Suprapubic skin (tissue), 4 donors: ENCODE results near the gene SMG6. TPM values are rescaled to one million over a fixed set of nuclear protein-coding genes. Genes with fewer than 3 reads are reported as not detected.

Experiments used
- DNase-seq, 2 donors: peaks; one replicate each; pipeline ENCODE4 v3.0.0-alpha.2; 2019; ENCODE audit warnings: low spot score in 2 of 2
- H3K27ac ChIP-seq: fragments of 200-600 bp; sonication (generic); one replicate; pipeline ENCODE4 v1.5.1; 2019
- H3K27me3 ChIP-seq: fragments of 200-600 bp; sonication (generic); one replicate; pipeline ENCODE4 v1.5.1; 2019
- H3K36me3 ChIP-seq: fragments of 200-600 bp; sonication (generic); one replicate; pipeline ENCODE4 v1.5.1; 2019
- H3K4me1 ChIP-seq: fragments of 200-600 bp; sonication (generic); one replicate; pipeline ENCODE4 v1.5.1; 2019
- H3K4me3 ChIP-seq: fragments of 200-600 bp; sonication (generic); one replicate; pipeline ENCODE4 v1.5.1; 2019; ENCODE audit warnings: mild to moderate bottlenecking
- H3K9me3 ChIP-seq: fragments of 200-600 bp; sonication (generic); one replicate; pipeline ENCODE4 v1.5.1; 2019
- CTCF ChIP-seq, 2 donors: fragments of 200-600 bp in 1 of 2; fragments of 450-650 bp in 1 of 2; sonication (generic) in 1 of 2; IDR thresholded peaks; one replicate each; pipeline ENCODE4 v1.5.1; 2016 to 2019; ENCODE audit warnings: antibody characterized with exemption in 2 of 2, mild to moderate bottlenecking in 1 of 2, moderate library complexity in 1 of 2
- EP300 ChIP-seq: sonication (generic); formaldehyde crosslinking; IDR thresholded peaks from one replicate; pipeline ENCODE4 v1.6.1; 2017; ENCODE audit warnings: antibody characterized with exemption
- POLR2A ChIP-seq, 2 donors: fragments of 450-650 bp; IDR thresholded peaks; one replicate each; pipeline ENCODE4 v1.6.1; 2017; ENCODE audit warnings: antibody characterized with exemption in 2 of 2, mild to moderate bottlenecking in 2 of 2, moderate library complexity in 2 of 2
- POLR2AphosphoS5 ChIP-seq, 3 donors: sonication (generic); formaldehyde crosslinking; IDR thresholded peaks; one replicate each; pipeline ENCODE4 v1.6.1; 2017; ENCODE audit warnings: antibody characterized with exemption in 3 of 3
- WGBS: methylation state at CpG from one replicate; pipeline ENCODE4 v1.1.5; 2018; 5-methylcytosine and 5-hydroxymethylcytosine counted together
- total RNA-seq, 4 donors: library from RNA; depleted of rRNA; stranded (reverse); fragments of >200 nt; gene quantifications; one replicate each; pipeline ENCODE4 v1.1.0, GENCODE V29; 2016

Gene SMG6
- total RNA-seq, 4 donors from 2014 or later, result 29.6 to 58.6 (median 45.5) TPM

GRCh38 chr17:2057175-2057759, 246.3 kb downstream of the SMG6 start:
- Histone ChIP-seq H3K27ac (peak overlapping the region; percentile 59), H3K4me1 (peaks cover 76% of the 10 kb centered on the region), H3K36me3 (peaks cover 10% of the 10 kb centered on the region), H3K4me3 (peak overlapping the region; percentile 65), H3K9me3 (no peaks in the 10 kb centered on the region), H3K27me3 (peaks cover 19% of the 10 kb centered on the region)
- 54% methylated on average over 13 of the region's 81 CpGs for WGBS
- peak in 1 of 2 donors; percentile 62 for DNase-seq
- TF ChIP-seq POLR2A (IDR thresholded peaks at IDR 0.05) (no peak), POLR2AphosphoS5 (IDR thresholded peaks at IDR 0.05) (no peak), CTCF (IDR thresholded peaks at IDR 0.05) (no peak), EP300 (no peak)

DNA sequence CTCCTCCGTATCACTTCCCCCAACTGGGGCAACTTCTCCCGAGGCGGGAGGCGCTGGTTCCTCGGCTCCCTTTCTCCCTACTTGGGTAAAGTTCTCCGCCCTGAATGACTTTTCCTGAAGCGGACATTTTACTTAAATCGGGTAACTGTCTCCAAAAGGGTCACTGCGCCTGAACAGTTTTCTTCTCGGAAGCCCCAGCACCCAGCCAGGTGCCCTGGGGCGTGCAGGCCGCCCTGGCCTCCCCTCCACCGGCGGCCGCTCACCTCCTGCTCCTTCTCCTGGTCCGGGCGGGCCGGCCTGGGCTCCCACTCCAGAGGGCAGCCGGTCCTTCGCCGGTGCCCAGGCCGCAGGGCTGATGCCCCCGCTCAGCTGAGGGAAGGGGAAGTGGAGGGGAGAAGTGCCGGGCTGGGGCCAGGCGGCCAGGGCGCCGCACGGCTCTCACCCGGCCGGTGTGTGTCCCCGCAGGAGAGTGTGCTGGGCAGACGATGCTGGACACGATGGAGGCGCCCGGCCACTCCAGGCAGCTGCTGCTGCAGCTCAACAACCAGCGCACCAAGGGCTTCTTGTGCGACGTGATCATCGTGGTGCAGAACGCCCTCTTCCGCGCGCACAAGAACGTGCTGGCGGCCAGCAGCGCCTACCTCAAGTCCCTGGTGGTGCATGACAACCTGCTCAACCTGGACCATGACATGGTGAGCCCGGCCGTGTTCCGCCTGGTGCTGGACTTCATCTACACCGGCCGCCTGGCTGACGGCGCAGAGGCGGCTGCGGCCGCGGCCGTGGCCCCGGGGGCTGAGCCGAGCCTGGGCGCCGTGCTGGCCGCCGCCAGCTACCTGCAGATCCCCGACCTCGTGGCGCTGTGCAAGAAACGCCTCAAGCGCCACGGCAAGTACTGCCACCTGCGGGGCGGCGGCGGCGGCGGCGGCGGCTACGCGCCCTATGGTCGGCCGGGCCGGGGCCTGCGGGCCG, 247.1 kb downstream of the SMG6 start:
- peak in 1 of 2 donors; percentile 64 for DNase-seq
- peaks cover 20% of the 10 kb centered on the region for H3K27me3 ChIP-seq

GRCh38 chr17:2055292-2056205, 248.0 kb downstream of the SMG6 start:
- H3K36me3 ChIP-seq, result peaks cover 10% of the 10 kb centered on the region
- DNase-seq, result peak in 1 of 2 donors; percentile 70
- peaks cover 29% of the 10 kb centered on the region for H3K27me3 ChIP-seq
- peak overlapping the region; percentile 65 for H3K4me3 ChIP-seq
- H3K9me3 ChIP-seq, result no peaks in the 10 kb centered on the region
- H3K27ac ChIP-seq, result peak overlapping the region; percentile 85
- peaks cover 87% of the 10 kb centered on the region for H3K4me1 ChIP-seq
- TF ChIP-seq EP300 (no peak), CTCF (IDR thresholded peaks at IDR 0.05) (no peak), POLR2AphosphoS5 (IDR thresholded peaks at IDR 0.05) (no peak), POLR2A (IDR thresholded peaks at IDR 0.05) (no peak)
- 2% methylated on average over 32 of the region's 113 CpGs for WGBS

More for the DNA sequence above, 247.1 kb downstream of the SMG6 start:
- Histone ChIP-seq H3K9me3 (no peaks in the 10 kb centered on the region), H3K27ac (peak overlapping the region; percentile 85), H3K36me3 (peaks cover 10% of the 10 kb centered on the region), H3K4me1 (peaks cover 81% of the 10 kb centered on the region), H3K4me3 (peak overlapping the region; percentile 65)
- 45% methylated on average over 43 of the region's 85 CpGs for WGBS
- TF ChIP-seq POLR2A (IDR thresholded peaks at IDR 0.05) (no peak), CTCF (IDR thresholded peaks at IDR 0.05) (no peak), POLR2AphosphoS5 (IDR thresholded peaks at IDR 0.05) (peak in 1 of 3 donors; percentile 9)

DNA sequence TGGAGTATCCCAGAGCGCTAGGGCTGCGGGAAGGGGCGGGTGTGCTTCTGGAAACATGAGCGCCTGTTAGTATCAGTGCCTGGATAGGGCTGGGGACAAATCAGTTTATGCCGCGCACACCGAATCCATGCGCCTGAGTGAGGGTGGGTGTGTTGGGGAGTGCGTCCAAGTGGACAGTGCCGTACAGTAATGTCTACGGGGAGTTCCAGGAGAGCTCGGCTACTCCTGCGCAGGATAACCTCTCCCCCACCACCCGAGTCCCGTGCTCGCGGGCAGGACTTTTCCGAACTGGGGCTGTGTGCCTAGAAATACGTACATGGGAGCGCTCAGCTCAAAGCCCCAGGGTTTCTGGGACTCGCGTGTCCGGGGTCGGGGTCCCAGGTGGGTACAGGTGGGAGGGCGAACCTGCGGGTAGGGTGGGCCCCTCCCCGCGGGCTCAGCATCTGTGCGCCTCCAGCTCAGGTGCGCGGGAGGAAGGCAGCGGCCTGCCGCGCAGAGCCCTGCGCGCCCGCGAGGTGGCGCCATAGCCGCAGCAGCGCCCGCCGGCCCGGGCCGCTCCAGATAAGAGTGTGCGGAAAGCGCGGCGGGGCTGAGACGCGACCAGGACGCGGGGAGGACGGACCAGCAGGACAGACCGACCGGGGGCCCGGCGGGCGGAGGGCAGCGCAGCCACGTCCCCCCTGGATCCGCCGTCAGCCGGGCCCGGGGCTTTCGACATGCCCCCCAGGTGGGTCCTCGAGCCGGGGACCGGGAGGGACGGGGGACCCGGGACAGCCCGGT, 248.9 kb downstream of the SMG6 start, which contains the start of gene HIC1:
Gene HIC1, plus strand, starts transcription at position 592 of the 780 bp plus-strand sequence. CDS start 1,588 bp downstream, outside the sequence.
- Histone ChIP-seq H3K4me1 (peaks cover 83% of the 10 kb centered on the region), H3K27me3 (peaks cover 31% of the 10 kb centered on the region), H3K36me3 (peaks cover 8% of the 10 kb centered on the region), H3K27ac (peak within 1 kb of the TSS; percentile 85), H3K9me3 (no peaks in the 10 kb centered on the region), H3K4me3 (peak within 1 kb of the TSS; percentile 65)
- 0% methylated on average over 38 of the region's 72 CpGs for WGBS
- DNase-seq, result peak; percentile 86 to 91
- TF ChIP-seq POLR2A (IDR thresholded peaks at IDR 0.05), result peak; percentile 66 to 79
- TF ChIP-seq CTCF (IDR thresholded peaks at IDR 0.05), result peak; percentile 84 to 98
- no peak for TF ChIP-seq POLR2AphosphoS5 (IDR thresholded peaks at IDR 0.05)
- TF ChIP-seq EP300, result no peak
